Stimulated activated naive CD8-positive, alpha-beta T cell treated with anti-CD3 and anti-CD28 coated beads, Interleukin-15, Interleukin-2, amounts not matched to agents 100 U/mL and 50 U/mL, for 24 hours (primary cell): ENCODE measurements around the gene TNFAIP8L1.
A peak's percentile ranks its signal among the peaks of the same experiment; 100 is the strongest.

Source experiments
- ATAC-seq: fragments of 150-1000 bp; cut with Tn5 transposase; one replicate; pipeline ENCODE4 v1.10.0; 2021
- DNase-seq: peaks from one replicate; pipeline ENCODE4 v3.0.0; 2021

Gene TNFAIP8L1

GRCh38 chr19:4609878-4610511 is 29.3 kb upstream of the TNFAIP8L1 start:
- ATAC-seq, result no peak
- DNase-seq, result no peak

- DNase-seq (no peak), ATAC-seq (no peak)
Measured at GRCh38 chr19:4613254-4613751, 26.0 kb upstream of the TNFAIP8L1 start.

GRCh38 chr19:4618019-4618418 is 21.3 kb upstream of the TNFAIP8L1 start:
- DNase-seq, result no peak
- ATAC-seq, result no peak

DNA sequence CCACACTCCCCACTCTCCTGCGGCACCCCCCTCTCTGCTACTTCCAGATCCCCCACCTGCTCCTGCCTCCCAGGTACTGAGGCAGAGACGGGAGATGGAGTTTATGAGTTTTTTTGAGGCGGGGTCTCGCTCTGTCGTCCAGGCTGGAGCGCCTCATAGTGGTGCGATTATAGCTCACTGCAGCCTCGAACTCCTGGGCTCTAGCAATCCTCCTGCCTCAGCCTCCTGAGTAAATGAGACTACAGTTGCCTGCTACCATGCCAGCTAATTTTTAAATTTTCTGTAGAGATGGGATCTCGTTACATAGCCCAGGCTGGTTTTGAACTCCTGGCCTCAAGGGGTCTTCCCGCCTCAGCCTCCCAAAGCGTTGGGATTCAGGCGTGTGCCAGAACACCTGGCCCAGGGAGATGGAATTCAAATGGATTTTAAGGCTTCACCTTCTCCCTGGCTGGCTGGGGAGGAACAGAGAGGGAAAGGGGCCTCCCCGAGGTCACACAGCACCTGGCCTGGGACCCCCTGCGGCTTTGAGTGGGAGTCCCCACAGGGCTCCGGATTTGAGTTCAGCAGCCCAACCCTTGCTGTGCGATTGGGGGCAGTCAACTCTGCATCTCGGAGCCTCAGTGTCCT is 19.5 kb upstream of the TNFAIP8L1 start:
- DNase-seq, result no peak
- ATAC-seq, result no peak

GRCh38 chr19:4620675-4621074 is 18.6 kb upstream of the TNFAIP8L1 start:
- DNase-seq (no peak), ATAC-seq (no peak)

DNA sequence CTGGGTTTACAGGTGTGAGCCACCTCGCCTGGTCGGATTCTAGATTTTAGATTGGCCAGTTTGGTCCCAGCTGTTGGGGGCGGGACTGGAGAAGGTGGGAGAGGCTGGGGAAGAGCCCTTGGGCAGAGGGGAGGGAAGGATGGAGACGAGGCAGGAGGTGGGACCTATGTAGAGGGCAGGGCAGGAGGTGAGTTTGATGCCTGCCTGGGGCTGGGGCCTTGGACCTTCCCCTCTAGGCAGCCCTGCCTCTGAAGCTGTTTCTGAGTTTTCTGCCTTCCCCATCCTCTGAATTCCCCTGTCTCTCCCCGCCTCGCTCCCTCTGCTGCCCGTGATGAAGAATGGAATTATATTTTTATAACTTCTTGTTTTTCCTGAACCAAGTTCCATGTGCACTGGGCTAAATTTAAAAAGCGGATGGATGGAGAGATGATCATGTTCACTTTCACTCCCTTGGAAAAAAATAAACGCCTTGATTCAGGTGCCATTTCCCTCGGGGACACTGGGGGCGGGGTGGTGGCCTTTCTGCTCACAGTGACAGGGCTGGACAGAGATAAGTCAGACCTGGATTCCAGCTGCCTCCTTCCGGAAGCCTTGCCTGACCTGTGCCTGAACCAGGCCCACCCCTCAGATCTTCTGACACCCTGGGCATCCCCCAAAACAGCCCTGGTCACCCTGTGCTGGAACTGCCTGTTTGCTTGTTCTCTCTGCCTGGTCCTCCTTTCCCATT is 16.5 kb upstream of the TNFAIP8L1 start:
- ATAC-seq (no peak), DNase-seq (no peak)

DNA sequence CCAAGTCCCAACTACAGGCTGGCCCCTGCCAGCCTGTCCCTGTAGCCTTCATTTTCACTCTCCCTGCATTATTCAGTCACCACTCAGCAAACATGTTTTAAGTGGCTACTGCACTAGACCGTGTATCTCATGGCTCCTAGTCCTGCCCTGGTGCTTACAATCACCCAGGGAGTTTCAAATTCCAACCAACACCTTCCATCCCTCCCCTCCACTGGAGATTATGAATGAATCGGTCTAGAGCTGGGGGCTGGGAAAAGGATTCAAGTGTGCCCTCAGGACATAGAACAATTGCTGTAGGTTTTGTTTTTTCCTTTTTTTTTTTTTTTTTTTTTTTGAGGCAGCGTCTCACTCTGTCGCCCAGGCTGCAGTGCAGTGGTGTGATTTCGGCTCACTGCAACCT is 15.0 kb upstream of the TNFAIP8L1 start:
- DNase-seq, result no peak
- no peak for ATAC-seq

- DNase-seq (no peak), ATAC-seq (no peak)
Measured at GRCh38 chr19:4624733-4625362, 14.5 kb upstream of the TNFAIP8L1 start.

DNA sequence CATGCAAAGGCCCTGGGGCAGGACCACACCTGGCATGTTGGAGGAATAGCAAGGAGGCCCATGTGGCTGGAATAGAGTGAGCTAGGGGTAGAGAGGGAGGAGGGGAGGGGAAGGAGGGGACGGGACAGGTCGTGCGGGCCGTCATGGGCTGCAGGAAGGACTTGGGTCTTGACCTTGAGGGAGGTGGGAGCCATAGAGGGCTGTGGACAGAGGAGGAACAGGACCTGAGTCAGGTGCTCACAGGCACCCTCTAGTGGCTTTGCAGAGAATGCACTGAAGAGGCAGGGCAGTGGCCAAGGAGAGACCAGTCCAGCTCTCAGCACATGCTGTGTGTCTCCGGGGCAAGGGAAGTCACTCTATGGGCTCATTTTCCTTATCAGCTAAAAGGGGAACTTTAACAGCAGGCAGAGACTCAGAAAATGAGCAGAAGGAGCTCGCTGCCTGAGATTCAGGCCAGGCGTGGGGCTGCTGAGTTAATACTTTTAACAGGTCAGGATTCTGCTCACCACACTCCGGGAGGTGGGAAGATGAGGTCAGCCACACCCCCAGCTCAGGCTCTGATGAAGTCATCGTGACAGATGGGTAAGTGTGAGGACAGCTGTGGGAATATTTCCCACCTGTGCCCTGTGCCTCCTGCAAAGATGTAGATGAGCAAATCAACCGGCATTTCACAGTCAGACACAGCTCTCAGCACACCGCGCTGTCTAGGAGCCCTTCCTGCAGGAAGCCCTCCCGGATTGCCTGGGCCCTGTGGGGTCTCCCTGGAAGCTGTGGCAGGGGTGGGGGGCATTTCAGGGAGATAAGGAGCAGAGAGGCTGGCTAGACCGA is 6.0 kb upstream of the TNFAIP8L1 start:
- ATAC-seq (peak; percentile 48), DNase-seq (peak; percentile 71)

- DNase-seq (no peak), ATAC-seq (no peak)
Measured at GRCh38 chr19:4635754-4636116, 3.6 kb upstream of the TNFAIP8L1 start.

GRCh38 chr19:4636151-4636717 is 3.1 kb upstream of the TNFAIP8L1 start:
- ATAC-seq (peak; percentile 8), DNase-seq (peak; percentile 88)

DNA sequence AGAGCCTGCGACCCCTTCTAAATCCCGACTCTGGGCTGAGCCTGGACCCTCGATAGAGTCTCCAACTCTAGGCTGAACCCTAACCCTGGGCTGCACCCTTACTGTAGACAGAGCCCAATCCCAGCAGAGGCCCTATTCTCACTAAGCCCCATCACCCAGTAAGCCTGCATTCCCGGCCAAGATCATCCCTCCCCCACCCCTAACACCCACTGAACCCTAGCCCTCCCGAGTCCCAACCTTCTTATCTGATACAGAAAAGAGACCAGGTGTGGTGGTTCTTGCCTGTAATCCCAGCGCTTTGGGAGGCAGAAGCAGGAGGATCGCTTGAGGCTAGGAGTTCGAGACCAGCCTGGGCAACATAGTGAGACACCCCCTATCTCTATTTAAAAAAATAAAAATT is 2.6 kb upstream of the TNFAIP8L1 start:
- ATAC-seq (no peak), DNase-seq (no peak)

DNA sequence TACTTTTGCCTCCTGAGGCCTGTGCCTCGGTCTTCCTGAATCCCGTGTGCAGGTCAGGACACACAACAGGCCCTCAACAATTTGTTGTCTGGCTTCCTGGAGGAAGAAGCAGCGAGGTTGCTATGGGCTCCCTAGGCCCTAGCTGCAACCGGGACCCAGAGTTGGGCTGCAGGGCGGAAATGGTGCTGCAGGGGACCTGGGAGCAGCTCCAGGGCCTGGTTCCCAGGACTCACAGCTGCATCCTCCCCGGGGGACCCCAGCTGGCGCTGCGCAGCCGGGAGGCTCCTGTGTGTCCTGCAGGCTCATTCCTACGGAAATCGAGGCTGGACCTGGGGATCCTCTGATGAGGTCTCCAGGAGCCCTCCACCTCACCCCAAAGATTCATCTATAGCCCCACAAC is 999 bp upstream of the TNFAIP8L1 start:
- ATAC-seq (no peak), DNase-seq (no peak)

DNA sequence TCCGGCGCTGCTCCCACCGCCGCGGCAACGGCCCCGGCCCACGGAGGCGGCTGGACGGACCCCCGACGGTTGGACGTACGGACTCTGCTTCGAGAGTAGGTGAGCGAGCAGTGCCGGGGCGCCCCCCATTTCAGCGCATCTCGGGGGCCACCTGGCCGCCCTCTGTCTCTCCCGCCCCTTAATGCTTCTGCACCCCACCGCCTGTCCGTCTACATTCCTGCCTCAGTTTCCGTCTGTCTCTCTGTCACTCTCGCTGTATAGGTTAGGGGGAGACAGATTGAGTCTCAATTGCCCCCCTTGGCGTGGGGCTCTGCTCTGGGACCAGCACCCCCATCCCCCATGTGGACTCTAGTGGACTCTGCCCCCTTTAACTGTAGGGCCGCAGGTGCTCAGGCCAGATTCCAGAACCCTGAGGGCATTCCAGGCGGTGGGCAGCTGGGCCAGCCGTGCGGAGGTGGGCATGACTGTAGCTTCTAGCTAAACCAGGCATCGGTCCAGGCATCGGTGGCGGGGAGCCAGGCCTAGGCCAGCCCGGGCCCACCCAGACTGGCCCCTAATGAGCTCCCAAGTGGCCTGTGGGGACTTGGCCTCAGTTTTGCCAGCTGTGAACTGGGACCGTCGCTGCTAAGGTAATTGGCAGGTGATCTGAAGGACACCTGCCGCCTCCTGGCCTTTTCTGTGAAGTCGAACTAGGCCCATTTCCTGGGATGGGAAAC is 373 bp downstream of the TNFAIP8L1 start:
- ATAC-seq, result peak; percentile 6

DNA sequence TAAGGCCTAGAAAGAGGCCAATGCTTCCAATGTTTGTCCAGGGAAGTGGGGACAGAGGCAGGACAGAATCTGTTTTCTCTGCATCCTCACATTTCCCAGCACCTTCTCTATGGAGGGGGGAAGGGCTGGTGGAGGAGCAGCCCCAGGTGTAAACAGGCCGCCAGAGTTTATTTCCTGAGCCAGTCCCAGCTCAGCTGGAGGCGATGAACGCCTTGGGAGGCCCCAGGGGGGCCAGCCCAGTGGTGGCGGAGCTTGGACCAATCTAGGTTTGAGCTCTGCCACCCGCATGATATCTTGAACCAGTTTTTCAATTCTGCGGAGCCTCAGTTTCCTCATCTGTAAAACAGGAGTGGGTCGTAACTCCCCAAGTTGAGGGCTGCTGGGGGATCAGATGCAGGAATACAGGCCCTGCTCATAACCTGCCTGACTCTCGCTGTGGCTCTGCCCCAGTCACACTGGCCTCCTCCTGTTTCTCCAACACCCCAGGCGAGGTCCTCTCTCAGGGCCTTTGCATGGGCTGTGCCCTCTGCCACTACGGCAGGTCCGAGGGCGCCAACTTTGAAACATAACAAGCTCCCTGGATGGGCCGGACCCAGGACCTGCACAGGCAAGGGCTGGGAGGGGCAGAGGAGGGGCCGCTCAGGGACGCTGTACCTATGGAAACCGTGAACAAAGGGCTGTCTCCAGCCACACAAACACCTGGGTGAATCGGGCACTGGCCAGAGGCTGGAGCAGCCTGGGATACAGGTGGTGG is 1.1 kb downstream of the TNFAIP8L1 start:
- no peak for DNase-seq
- no peak for ATAC-seq

More for the DNA sequence above, 373 bp downstream of the TNFAIP8L1 start:
- no peak for DNase-seq

DNA sequence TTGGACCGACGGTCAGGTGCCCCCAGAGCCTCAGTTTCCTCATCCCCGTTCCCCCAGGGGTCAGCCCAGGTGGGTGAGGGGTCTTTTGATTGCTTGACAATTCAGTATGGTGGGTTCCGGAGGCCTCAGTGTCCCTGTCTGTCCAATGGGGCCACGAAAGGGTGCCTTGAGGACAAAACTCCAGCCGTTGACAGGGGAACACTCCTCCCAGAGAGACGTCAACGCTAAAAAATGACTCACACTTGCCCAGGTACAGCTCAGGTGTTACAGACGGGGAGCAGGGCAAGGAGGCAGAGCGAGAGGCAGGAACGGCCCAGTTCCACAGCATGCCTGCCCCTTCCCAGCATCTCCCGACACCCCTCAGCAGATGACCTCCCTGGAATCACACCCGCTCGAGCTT is 1.8 kb downstream of the TNFAIP8L1 start:
- ATAC-seq (no peak), DNase-seq (no peak)

- no peak for ATAC-seq
- DNase-seq, result no peak
Measured at GRCh38 chr19:4642625-4643024, 3.3 kb downstream of the TNFAIP8L1 start.

- no peak for ATAC-seq
- DNase-seq, result no peak
Measured at GRCh38 chr19:4645718-4646117, 6.4 kb downstream of the TNFAIP8L1 start.

GRCh38 chr19:4647676-4648644 is 8.6 kb downstream of the TNFAIP8L1 start:
- ATAC-seq (no peak), DNase-seq (no peak)
